ENCODE measurements around the gene ARSA. TPM values are rescaled to one million over a fixed set of nuclear protein-coding genes. Genes with fewer than 3 reads are reported as not detected.

ARSA gene
- total RNA-seq (2016; rRNA removed; fragmentation: Illumina TruSeq; extraction: Trizol) (3.8 and 9.0 TPM in 2 replicates), polyA plus RNA-seq (2011; rRNA removed) (11.5 and 19.0 TPM in 2 replicates), polyA minus RNA-seq (2011; rRNA and poly(A)+ RNA removed; ENCODE audit: low replicate concordance) (2.0 and 19.4 TPM in 2 replicates), Bru-seq, nascent RNA (percentile 41 among the genes with signal in this experiment), BruChase-seq, experiment 1, labeled RNA remaining after a 6-hour chase (percentile 48 among the genes with signal in this experiment), BruChase-seq, experiment 2, labeled RNA remaining after a 2-hour chase (percentile 45 among the genes with signal in this experiment)
- 1.6 and 2.0 TPM in 2 replicates for total RNA-seq (2016; cell fraction: cytosol; rRNA removed; fragmentation: Illumina TruSeq; extraction: Trizol; ENCODE audit: low read depth)
- 3.7 and 9.9 TPM in 2 replicates for total RNA-seq (2016; cell fraction: insoluble cytoplasmic fraction; rRNA removed; fragmentation: Illumina TruSeq; extraction: Trizol)
- 2.6 and 3.5 TPM in 2 replicates for total RNA-seq (2016; cell fraction: membrane; rRNA removed; fragmentation: Illumina TruSeq; extraction: Trizol)
- 11.3 and 13.3 TPM in 2 replicates for total RNA-seq (2016; cell fraction: nucleus; rRNA removed; fragmentation: Illumina TruSeq; extraction: Trizol)
- polyA plus RNA-seq (2011; cell fraction: cytosol; rRNA removed), result 5.2 and 7.9 TPM in 2 replicates
- 58.3 and 62.0 TPM in 2 replicates for polyA plus RNA-seq (2011; cell fraction: nucleus; rRNA removed)
- polyA plus RNA-seq (2012), result 11.0 and 15.5 TPM in 2 replicates
- polyA plus RNA-seq (2016; cell fraction: cytosol; fragmentation: Illumina TruSeq; extraction: Trizol; ENCODE audit: low read depth), result 2.4 and 2.9 TPM in 2 replicates
- 4.2 and 5.5 TPM in 2 replicates for polyA plus RNA-seq (2016; cell fraction: insoluble cytoplasmic fraction; fragmentation: Illumina TruSeq; extraction: Trizol; ENCODE audit: low read depth)
- 3.1 and 3.4 TPM in 2 replicates for polyA plus RNA-seq (2016; cell fraction: membrane; fragmentation: Illumina TruSeq; extraction: Trizol; ENCODE audit: low read depth)
- 25.4 and 29.9 TPM in 2 replicates for polyA plus RNA-seq (2016; cell fraction: nucleus; fragmentation: Illumina TruSeq; extraction: Trizol; ENCODE audit: insufficient read depth, low read depth)
- polyA minus RNA-seq (2011; cell fraction: cytosol; rRNA and poly(A)+ RNA removed), result 6.5 and 8.6 TPM in 2 replicates
- polyA minus RNA-seq (2011; cell fraction: nucleus; rRNA and poly(A)+ RNA removed), result 7.1 and 7.6 TPM in 2 replicates
- long read RNA-seq, experiment 1, transcript ARSA-201 (8 exons, 2,050 nt), result major isoform, 6 of 15 reads
- long read RNA-seq, experiment 1, partial matches to known transcripts, result 3 of 15 reads
- long read RNA-seq, experiment 1, other reads (novel, unspliced or antisense), result 0 of 15 reads
- long read RNA-seq, experiment 2, transcript ARSA-202 (9 exons, 1,895 nt), result minor isoform, 6 of 51 reads
- long read RNA-seq, experiment 2, transcript ARSA-201 (8 exons, 2,050 nt), result major isoform, 27 of 51 reads
- long read RNA-seq, experiment 2, partial matches to known transcripts, result 8 of 51 reads
- long read RNA-seq, experiment 2, other reads (novel, unspliced or antisense), result 8 of 51 reads

GRCh38 chr22:50627642-50628542 lies at the start of gene ARSA:
TSS of gene ARSA (minus strand) at chr22:50628152. CDS start at chr22:50627779, 373 bp downstream.
- peaks cover 4% of the 10 kb centered on the region for H3K79me2 ChIP-seq (ENCODE audit: insufficient read depth, low read length)
- H3K9ac ChIP-seq (ENCODE audit: insufficient read depth, low read depth, low read length), result peak within 1 kb of the TSS; percentile 79
- CTCF ChIA-PET (ENCODE audit: low intra/inter-chr PET ratio, low total read pairs), result interaction anchor here (1.0 to 2.7 kb wide), 3 partner anchors 14 to 72 kb away, joined by 4 to 16 read pairs (median 14); no protein-coding TSS in a partner anchor
- peaks cover 41% of the 10 kb centered on the region for H3K4me1 ChIP-seq (ENCODE audit: insufficient read depth, low read length)
- no peaks in the 10 kb centered on the region for H4K20me1 ChIP-seq (ENCODE audit: insufficient read depth, low read length)
- POLR2A ChIA-PET, result interaction anchor here (1.0 to 4.2 kb wide), 7 partner anchors 13 to 130 kb away, joined by 3 to 56 read pairs (median 4); partner anchors contain the start of gene SCO2
- H3K36me3 ChIP-seq (replicated peaks in 1 of 2; ENCODE audit: control insufficient read depth in 1 of 2, insufficient read depth in 2 of 2, low read length in 2 of 2), result no peaks in the 10 kb centered on the region
- H3K4me2 ChIP-seq (ENCODE audit: low read depth, low read length), result peak within 1 kb of the TSS; percentile 92
- intact Hi-C loops (cut with micrococcal nuclease; ENCODE audit: unreplicated experiment), result loop anchor here (1.0 to 2.0 kb wide), 2 partner anchors 14 to 63 kb away; no protein-coding TSS in a partner anchor
- peak within 1 kb of the TSS; percentile 79 for H3K27ac ChIP-seq (ENCODE audit: extremely low read length, insufficient read depth, low read length)
- FAIRE-seq (no peak), DNase-seq (ENCODE audit: low spot score) (peak; percentile 70), ATAC-seq (peak; percentile 89)
- H2AFZ ChIP-seq (ENCODE audit: low read length), result no peak within 1 kb of the TSS
- H3K4me3 ChIP-seq (replicated peaks in 1 of 3; ENCODE audit: insufficient read depth in 1 of 3, low read depth in 2 of 3, low read length in 3 of 3), result peak within 1 kb of the TSS; percentile 68 to 88 (median 86)
- in situ Hi-C loops (cut with HindIII; ENCODE audit: extremely low pct_ligation_motif_present, low pct_unique_long_range_greater_than_20kb), result loop anchor here (5.0 kb wide), 1 partner anchor 69 kb away; no protein-coding TSS in a partner anchor
- H3K27me3 ChIP-seq (ENCODE audit: control insufficient read depth in 1 of 2, insufficient read depth in 2 of 2, low read length in 2 of 2), result no peaks in the 10 kb centered on the region; a peak in 1 of 5 replicates
- no peaks in the 10 kb centered on the region for H3K9me3 ChIP-seq (ENCODE audit: low read length)
- under 1% methylated on average over 30 of the region's 88 CpGs for WGBS (ENCODE audit: low lambda C conversion rate)
- TSS peak; percentile 68 for BruUV-seq (replicated peaks)
- TF ChIP-seq TAF1 (CRISPR knock-in tag; IDR thresholded peaks at IDR 0.05) (peak; percentile 87), ZNF777 (CRISPR knock-in tag; IDR thresholded peaks at IDR 0.05) (peak; percentile 73), KLF15 (CRISPR knock-in tag; IDR thresholded peaks at IDR 0.05; ENCODE audit: borderline replicate concordance) (peak; percentile 79; the same call in 1 of the 2 replicates), HMGXB4 (CRISPR knock-in tag; IDR thresholded peaks at IDR 0.05; ENCODE audit: borderline replicate concordance in 1 of 2, low read depth in 1 of 2) (no peak; a peak in 1 of 4 replicates), ZNF317 (CRISPR knock-in tag; IDR thresholded peaks at IDR 0.05) (0 out of 2 replicates have a peak, but pooled peaks have one; percentile 14), GMEB1 (CRISPR knock-in tag; IDR thresholded peaks at IDR 0.05; ENCODE audit: borderline replicate concordance) (peak; percentile 32; the same call in 1 of the 2 replicates), E2F2 (CRISPR knock-in tag; IDR thresholded peaks at IDR 0.05; ENCODE audit: borderline replicate concordance) (peak; percentile 43; the same call in 1 of the 2 replicates), MED8 (CRISPR knock-in tag; IDR thresholded peaks at IDR 0.05; ENCODE audit: insufficient replicate concordance) (peak; percentile 36), KDM5B (CRISPR knock-in tag; IDR thresholded peaks at IDR 0.05; ENCODE audit: borderline replicate concordance) (peak; percentile 25; the same call in 1 of the 2 replicates), FOSL2 (CRISPR knock-in tag; IDR thresholded peaks at IDR 0.05) (0 out of 2 replicates have a peak, but pooled peaks have one; percentile 3)

All from HepG2 (cell line).